Measurements from ENCODE around the gene ACSM6.
"Not testable (repeated sequence)": the region's sequence is repeated elsewhere in the genome, so short reads cannot be mapped to it uniquely, and the experiment has no call there.

ACSM6 gene

DNA sequence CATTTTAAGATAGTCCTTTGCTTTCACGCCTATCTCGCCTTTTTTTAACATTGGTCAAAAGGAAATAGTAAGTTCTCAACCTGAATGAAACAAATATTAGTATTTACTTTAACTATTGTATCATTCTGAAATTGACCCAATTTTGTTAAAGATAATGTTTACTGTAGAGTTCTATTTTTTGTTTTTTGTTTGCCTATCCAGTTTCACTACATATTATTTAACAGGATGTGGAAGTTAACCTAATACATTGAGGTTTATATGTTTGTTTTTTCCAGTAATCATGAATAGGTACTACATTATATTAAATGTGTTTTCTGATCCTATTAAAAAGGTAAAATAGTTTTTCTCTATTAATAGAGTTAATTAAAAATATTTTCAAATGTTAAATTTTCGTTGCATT is 26.5 kb downstream of the ACSM6 start:
- DNase-seq, result no peak

DNA sequence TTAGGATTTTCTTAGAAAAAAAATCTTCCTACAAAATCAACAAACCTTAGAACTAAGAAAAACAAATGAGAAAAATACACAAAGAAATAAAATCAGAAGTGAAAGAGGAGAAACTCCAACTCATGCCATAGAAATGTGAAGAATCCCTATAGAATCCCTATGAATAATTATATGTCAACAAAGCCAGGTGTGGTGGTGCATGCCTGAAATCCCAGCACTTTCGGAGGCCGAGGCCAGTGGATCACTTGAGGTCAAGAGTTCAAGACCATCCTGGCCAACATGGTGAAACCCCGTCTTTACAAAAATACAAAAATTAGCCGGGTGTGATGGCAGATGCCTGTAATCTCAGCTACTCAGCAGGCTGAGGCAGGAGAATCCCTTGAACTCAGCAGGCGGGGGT is 27.1 kb downstream of the ACSM6 start:
- no peak for DNase-seq

DNA sequence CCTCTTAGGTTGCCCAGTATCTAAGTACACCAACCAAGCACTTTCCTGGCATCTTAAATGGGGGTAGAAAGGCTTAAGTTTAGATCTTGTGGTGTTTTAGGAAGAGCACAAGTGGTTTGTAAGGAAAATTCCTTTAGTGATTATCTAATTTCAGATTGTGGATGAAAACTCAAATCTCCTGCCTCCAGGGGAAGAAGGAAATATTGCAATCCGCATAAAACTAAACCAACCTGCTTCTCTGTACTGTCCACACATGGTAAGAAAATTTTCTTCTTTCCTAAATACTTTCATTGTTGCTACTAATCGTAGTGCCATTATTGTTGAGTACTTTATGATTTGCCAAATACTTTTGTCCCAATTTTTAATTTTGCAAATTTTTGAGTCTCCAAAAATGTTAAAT is 31.1 kb downstream of the ACSM6 start:
- DNase-seq, result no peak

DNA sequence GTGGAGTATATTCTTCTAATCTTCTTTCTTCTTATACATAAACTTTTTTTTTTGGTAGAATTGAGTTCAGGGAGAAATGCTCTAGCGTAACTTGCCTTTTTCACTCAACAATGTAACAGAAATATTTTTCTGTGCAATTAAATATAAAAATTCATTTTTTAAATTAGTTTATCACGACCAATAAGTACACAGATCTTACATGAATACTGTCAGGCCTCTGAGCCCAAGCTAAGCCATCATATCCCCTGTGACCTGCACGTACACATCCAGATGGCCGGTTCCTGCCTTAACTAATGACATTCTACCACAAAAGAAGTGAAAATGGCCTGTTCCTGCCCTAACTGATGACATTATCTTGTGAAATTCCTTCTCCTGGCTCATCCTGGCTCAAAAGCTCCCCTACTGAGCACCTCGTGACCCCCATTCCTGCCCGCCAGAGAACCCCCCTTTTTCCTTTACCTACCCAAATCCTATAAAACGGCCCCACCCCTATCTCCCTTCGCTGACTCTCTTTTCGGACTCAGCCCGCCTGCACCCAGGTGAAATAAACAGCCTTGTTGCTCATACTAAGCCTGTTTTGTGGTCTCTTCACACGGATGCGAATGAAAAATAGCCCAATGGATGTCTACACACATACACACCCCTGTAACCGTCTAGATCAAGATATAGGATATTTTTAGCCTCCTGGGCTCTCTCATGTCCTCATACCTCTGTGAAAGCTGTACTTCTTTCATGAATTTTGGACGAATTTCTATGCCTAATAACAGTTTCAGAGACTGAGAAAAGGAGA is 35.1 kb downstream of the ACSM6 start:
- not testable (repeated sequence) for DNase-seq

DNA sequence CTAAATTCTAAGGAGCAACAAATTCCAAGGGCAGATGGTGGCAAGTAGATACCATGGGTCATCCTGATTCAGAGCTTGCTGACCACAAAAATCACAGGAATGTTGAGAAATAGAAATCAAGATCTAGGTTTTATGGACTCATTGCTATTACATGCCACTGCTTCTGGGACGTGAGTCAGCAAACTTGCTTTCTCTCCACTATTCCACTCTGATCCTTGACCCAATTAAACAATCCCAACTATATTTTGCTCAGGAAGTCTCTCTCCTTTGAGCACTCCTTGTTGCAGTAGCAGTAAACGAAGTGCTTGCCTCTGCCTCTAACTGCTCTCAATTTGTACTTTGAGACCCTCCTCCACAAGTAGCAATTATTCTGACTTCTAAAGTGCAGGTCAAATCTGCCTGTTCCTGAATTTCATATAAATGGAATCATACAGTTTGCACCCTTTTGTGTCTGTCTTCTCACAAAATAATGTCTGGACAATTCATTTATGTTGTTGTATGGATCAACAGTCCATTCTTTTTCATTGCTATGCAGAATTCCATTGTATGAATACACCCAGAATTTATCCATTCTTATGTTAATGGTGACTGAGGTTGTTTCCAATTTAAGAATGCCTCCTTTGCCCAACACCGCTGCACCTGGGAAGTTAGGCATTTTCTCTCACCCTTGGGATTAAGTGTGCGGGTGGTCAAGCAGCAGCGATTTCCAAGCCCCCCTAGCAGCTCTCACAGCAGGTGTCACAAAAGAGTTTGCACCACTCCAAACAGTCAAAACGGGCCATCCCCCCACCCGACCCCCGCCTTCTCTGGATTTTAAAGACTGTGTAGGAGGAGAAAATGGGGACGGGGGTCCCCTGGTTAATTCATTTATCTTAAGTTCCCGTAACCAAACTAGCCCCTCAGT is 35.9 kb downstream of the ACSM6 start:
- DNase-seq, result no peak

DNA sequence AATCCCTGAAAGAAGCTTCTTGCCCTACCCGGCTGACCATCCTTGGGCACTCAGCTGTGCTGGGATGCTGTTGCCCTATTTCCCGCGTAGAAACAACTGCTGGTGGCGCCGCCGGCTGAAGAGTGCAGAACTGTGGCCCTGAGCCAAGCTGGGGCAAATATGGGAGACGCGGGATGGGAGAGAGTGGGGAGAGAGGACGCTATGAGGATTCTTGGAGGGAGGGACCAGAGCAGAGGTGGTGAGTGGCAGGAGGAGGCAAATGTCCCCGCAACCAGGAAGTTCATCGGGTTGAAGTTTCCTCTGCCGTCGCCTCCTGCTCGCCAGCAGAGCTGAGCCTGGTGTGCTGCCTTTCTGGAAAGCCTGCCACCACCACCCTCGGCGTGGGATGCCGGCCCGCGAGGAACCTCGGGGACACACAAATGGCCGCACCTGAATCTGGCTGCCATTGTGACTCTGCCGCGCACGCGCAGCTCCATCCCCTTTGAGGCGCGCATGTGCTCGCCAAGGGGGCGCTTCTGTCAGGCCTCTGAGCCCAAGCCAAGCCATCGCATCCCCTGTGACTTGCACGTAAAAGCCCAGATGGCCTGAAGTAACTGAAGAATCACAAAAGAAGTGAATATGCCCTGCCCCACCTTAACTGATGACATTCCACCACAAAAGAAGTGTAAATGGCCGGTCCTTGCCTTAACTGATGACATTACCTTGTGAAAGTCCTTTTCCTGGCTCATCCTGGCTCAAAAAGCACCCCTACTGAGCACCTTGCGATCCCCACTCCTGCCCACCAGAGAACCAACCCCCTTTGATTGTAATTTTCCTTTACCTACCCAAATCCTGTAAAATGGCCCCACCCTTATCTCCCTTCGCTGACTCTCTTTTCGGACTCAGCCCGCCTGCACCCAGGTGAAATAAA is 36.9 kb downstream of the ACSM6 start:
- DNase-seq, result not testable (repeated sequence)

DNA sequence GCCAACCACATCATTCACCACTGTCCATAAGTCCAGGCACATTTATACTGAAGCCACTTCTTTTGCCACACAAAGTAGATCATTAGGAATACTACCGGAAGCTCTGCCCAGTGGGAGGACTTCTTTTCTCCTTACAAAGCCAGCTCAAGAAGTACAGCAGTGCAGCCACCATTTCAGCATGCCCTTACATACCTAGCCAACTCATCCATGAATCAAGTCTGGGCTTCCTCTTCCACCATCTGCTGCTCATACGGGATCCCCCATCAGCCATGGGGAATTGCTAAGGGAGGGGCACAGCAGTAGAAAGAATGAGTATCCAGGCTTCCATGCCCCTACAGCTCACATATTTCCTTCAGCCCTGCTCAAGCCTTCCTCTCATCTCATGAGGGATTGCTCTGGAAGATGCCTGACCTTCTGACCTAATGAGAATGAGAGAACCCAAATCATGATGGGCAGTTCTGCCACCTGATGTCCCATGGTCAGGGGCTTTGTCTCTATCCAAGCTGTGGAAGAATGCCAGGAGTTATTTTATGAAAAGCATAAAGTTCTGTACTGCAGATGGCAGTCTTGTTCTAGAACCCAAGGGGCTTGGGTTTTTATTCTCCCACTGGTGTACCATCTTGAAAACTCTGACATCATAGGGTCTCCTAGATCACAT is 39.5 kb downstream of the ACSM6 start:
- no peak for DNase-seq

DNA sequence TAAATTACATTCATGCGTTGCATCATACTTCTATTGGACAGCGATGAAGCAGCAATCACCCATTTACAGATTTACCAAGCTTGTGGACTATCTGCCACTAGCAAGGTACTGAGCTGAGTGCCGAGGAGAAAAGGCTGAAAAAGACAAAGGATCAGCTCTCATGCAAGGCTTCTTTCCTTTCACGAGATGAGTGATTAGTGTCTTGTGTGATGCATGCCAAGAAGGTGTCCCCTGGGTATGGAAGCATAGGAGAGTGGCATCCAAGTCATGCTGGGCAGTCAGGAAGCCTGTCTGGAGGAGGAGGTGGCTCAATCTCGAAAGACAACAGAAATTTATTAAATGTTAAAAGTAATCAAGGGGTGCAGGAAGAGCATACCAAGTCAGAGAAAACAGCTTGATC is 40.9 kb downstream of the ACSM6 start:
- no peak for DNase-seq

DNA sequence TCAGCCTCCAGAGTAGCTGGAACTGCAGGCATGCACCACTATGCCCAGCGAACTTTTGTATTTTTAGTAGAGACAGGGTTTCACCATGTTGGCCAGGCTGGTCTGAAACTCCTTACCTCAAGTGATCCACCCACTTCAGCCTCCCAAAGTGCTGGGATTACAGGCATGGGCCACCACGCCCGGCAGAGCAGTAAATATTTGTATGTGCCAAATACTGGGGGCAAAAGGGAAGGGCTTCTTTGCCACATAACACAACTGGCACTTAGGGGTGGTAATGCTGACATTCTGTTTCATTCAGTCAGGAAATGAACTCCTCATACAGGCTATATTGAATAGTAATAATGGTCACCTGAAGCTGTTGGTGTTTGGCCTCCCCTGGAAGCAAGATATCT is 41.6 kb downstream of the ACSM6 start:
- DNase-seq, result no peak

DNA sequence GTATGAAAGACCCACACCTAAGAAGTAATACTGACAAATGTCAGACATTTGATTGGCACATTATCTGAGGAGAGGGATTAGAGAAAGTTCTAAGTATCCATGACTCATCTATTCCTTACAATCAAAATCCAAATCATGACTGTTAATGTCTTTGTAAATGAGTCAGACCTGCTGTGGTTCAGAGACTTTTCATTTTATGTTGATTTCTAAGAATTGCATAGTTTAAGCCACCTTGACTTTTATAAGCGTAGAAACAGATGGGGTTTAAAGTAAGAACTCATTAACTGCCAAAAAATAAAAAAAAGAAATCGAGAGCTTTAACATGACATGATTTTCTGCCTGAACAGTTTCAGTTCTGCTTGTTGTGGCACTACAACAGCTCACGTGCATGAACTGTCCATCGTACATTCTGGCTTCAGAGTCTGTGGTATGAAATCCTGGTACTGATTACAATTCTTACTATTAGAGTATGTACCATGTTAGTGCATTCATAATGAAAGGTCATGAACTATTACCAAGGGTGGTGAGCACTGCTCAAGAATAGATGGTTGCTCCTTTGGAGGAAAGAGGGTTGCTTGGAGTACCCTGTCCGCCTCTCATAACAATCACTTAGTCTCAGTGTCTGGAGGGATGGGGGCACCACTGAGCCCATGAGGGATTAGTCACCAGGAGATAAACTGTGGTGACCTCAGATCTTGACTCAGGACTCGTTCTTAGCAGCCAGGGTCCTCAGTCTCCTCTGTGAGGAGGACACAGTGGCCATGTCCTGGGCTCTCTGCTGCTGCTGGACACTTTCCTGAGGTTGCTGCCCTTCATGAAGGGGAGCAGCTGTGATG is 42.2 kb downstream of the ACSM6 start:
- DNase-seq, result no peak

DNA sequence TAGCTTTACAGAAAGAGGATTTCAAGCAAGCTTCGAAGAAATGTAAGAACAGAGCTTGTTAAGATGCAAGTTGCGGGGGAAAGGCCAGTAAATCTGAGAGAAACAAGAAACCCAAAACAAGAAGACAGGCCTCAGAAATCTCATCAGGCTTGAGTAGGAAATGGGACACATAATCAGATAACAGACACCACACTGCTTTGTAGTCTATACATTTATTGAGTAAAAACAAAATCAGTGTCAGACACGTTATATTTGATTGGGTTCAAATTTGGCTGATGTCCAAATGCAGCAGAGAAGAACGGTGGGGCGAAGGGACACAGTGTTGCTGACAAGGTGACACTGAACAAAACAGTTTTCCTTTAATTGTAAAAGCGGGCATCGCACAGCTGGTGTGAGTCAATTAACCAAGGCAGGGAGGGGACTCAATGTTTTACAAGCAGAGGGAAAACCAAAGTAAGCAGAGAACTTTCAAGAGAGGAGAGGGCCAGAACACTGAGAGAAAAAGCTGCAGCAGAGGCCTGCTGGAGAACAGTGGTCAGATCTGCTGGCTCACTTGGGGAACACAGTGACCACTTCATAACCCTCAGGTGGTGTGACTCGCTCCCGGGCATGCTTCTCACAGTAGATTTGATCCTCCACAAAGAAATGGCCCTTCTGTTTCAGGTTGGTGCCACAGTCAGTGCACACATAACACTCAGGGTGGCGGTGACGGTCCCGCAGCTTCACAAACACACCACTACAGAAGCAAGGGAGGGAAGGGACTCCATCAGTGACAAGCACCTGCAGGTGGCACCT is 43.5 kb downstream of the ACSM6 start:
- no peak for DNase-seq

DNA sequence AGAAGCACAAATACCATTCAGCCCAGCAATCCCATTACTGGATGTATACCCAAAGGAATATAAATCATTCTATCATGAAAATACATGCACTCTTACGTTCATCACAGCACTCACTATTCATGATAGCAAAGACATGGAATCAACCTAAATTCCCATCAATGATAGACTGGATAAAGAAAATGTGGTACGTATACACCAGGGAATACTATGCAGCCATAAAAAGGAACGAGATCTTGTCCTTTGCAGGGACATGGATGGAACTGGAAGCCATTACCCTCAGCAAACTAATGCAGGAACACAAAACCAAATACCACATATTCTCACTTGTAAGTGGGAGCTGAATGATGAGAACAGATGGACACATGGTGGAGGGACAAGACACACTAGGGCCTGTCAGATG is 46.1 kb downstream of the ACSM6 start:
- DNase-seq, result not testable (repeated sequence)

DNA sequence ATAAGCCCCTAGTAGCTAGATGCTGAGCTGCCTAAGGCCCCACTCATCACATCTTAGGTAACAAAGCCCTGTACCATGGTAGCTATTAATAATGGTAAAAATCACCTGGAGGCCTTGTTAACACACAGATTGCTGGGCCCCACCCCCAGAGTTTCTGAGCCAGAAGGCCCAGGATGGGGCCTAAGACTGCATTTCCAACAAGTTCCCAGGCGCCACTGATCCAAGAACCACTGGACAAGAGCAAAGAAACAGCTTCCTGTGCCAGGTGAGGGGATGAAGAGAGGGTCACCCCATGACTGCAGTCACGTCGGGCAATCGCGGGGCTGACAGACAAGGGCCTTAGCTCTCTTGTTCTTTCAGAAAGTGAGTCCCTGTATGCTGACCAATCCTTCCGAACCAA is 46.8 kb downstream of the ACSM6 start:
- DNase-seq, result no peak

DNA sequence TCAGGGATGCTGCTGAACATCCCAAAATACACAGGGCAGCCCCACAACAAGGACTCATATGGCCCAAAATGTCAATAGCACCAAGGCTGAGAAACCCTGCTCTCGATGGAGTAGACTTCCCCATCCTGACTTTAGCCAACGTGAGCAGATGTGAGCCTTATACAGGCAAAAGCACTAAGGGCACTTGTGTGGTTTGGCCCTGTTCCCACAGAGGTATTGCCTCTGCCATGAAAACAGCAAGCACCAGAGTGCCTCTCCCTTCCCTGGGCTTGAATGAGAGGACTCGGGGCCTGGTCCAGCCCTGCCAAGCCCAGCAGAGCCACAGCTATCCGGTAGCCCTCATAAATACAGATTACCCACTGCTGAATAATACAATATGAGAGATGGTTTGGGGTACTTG is 47.5 kb downstream of the ACSM6 start:
- DNase-seq, result no peak

DNA sequence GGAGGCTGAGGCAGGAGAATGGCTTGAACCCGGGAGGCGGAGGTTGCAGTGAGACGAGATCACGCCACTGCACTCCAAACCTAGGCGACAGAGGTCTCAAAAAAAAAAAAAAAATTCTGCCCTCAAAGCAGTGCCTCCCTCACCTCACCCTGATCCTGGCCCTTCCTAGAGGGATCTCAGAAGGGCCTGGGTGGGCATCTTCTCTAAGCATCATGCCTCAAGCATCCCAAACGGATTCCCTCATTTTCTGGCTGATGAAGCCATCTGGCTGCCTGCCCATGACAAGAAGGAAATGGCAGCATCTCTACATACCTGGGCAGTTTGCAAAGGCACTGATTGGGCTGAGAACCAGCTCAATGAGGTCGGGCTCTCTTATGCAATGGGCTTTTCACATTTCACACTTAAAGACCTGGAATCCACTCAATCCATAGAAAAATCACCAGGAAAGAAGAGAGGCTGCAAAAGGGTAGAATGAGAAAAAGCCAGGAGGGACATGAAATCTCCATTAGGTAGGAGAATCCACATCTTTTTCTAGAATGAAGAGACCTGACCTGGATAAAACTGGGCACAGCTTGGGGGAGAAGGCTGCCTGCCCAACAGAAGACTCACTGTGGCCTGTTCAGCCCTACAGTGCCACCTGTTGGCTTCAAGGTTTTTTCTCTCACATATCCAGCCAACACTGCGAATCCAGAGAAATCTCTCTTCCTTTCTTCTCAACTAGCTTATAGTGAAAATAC is 48.7 kb downstream of the ACSM6 start:
- no peak for DNase-seq

DNA sequence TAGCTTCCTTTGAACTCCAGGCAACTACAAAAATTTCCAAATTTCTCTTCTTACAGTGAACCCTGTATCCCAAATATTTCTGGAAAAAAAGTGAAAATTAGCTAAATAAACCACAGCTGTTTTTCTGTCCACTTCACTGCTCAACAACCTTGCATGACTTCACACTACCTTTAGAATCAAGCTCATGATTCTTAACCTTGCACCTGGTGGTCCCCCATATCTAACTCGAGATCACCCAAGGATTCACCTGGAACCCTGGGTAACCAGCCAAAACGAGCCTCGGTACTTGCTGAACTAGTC is 49.2 kb downstream of the ACSM6 start:
- no peak for DNase-seq

DNA sequence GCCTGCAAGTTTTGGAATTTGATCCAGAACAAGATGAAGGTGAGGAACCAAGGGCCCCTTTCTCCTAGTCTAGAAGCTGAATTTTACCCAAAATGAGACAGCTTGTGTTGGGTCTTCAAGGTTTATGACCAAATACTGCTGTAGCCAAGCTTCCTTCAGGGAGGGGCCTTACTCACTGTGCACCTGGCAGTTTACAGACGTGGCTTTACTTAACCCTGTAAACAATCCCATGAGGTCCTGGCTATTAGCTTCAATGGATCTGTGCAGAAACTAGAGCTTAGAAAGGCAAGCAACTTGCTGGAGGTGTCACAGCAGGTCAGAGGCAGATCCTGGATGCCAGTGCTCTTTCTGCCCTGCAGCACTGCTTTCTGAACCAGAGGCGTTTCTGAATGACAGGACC is 50.1 kb downstream of the ACSM6 start:
- no peak for DNase-seq

DNA sequence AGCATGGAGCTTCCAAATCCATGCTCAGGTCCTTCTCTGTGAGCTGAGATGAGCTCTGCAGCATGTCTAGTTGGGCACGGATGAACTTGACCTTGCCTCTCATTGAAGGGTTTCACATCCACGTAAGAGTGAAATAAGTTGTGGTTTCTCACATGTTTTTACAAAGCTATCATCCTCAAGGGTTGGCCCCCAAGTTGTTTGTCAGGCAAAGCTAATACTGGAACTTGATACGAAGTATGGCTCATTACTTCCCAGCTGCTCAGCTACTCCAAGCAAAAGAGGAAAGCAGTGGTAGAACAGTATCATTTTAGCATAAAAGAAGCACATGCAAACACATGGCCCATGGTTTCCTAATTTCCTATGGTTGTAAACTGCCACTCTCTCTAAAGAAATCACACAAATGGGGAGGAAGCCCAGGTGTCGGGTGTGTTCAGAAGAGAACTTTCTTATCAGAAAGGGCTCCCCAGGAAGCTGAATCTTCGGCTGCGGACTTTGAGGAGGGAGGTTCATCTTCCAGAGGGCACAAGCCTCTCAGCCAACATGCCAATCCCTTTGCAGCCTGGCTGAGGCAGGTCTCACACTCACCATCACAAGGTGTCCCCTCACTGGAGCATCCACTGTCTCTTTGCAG is 51.5 kb downstream of the ACSM6 start:
- no peak for DNase-seq

DNA sequence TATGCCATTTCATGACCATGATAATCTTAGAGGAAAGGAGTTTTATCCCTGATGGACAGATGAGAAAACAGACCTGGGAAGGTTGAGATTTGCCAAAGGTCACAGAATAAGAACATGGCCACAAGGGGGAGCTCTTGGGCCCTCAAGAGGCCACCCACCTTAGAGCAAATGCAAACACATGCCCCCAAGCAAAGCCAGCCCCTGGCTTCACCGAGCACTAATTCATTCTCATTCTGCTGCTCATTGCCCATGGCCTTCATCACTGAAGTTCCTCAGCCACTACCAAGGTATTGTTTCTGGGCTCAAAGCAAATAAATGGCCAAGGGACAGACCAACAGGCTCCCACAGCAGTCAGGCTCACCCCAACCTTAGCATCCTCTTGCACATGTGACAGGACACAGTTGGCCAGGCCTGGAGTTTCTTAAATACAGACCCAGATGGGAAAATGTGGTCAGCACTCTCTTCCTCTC is 52.6 kb downstream of the ACSM6 start:
- no peak for DNase-seq

Measured in cerebellar nuclear complex (tissue), 1 donor.